EL (cell line): ENCODE measurements around the gene SNAPC5.
"Not testable (repeated sequence)": the region's sequence is repeated elsewhere in the genome, so short reads cannot be mapped to it uniquely, and the experiment has no call there.

Source experiments
- DNase-seq: peaks from one replicate; pipeline ENCODE4 v3.0.0-alpha.2; 2016

Gene SNAPC5

GRCh38 chr15:66497502-66498455, at the start of gene SNAPC5:
Gene SNAPC5 (minus strand): TSS chr15:66497762. CDS start chr15:66497731, 31 bp downstream.
- peak; percentile 93 for DNase-seq

GRCh38 chr15:66545255-66545654, 47.7 kb upstream of the SNAPC5 start:
- no peak for DNase-seq

- no peak for DNase-seq
These were observed 45.3 kb upstream of the SNAPC5 start for GRCh38 chr15:66542896-66543295.

- DNase-seq, result no peak
These were observed 37.5 kb upstream of the SNAPC5 start for GRCh38 chr15:66535056-66535455.

- no peak for DNase-seq
These were observed 27.3 kb upstream of the SNAPC5 start for GRCh38 chr15:66524838-66525237.

- no peak for DNase-seq
These were observed 26.4 kb upstream of the SNAPC5 start for GRCh38 chr15:66523926-66524325.

GRCh38 chr15:66515901-66516322, 18.4 kb upstream of the SNAPC5 start:
- DNase-seq, result peak; percentile 66

- DNase-seq, result no peak
These were observed 17.0 kb upstream of the SNAPC5 start for GRCh38 chr15:66514586-66514985.

GRCh38 chr15:66508293-66508883, 10.8 kb upstream of the SNAPC5 start:
- DNase-seq, result no peak

GRCh38 chr15:66505818-66506217, 8.3 kb upstream of the SNAPC5 start:
- DNase-seq, result no peak

- DNase-seq, result no peak
These were observed 7.9 kb upstream of the SNAPC5 start for GRCh38 chr15:66505430-66505811.

- DNase-seq, result peak; percentile 90
These were observed 7.2 kb upstream of the SNAPC5 start, which contains the start of the genes RPL4 and ZWILCH for GRCh38 chr15:66504563-66505429. Gene RPL4 (minus strand): TSS chr15:66504855. CDS start chr15:66504790, 65 bp downstream. Gene ZWILCH (plus strand): TSS chr15:66505326. CDS start chr15:66505339, 13 bp downstream.

GRCh38 chr15:66503780-66504562, 6.4 kb upstream of the SNAPC5 start:
- DNase-seq, result no peak

GRCh38 chr15:66503041-66503648, 5.6 kb upstream of the SNAPC5 start:
- DNase-seq, result not testable (repeated sequence)

- DNase-seq, result no peak
These were observed 4.9 kb upstream of the SNAPC5 start for GRCh38 chr15:66502491-66502890.

GRCh38 chr15:66500346-66500745, 2.8 kb upstream of the SNAPC5 start:
- not testable (repeated sequence) for DNase-seq

GRCh38 chr15:66498501-66499386, 1.2 kb upstream of the SNAPC5 start:
- DNase-seq, result peak; percentile 32

- DNase-seq, result peak; percentile 18
These were observed 536 bp downstream of the SNAPC5 start for GRCh38 chr15:66496951-66497501.

- DNase-seq, result no peak
These were observed 3.3 kb downstream of the SNAPC5 start for GRCh38 chr15:66494262-66494661.

GRCh38 chr15:66491846-66492245, 5.7 kb downstream of the SNAPC5 start:
- no peak for DNase-seq
